Activated naive CD4-positive, alpha-beta T cell treated with anti-CD3 and anti-CD28 coated beads, Interleukin-2, amount 50 U/mL, for 72 hours (primary cell): ENCODE results near the gene TMEM165. TPM values are rescaled to one million over a fixed set of nuclear protein-coding genes. Genes with fewer than 3 reads are reported as not detected.

Source experiments
- ATAC-seq, 2 donors: fragments of 150-1000 bp; cut with Tn5 transposase; 2 replicates each; pipeline ENCODE4 v1.10.0; 2021; ENCODE audit warnings: mild to moderate bottlenecking in 2 of 2, moderate library complexity in 2 of 2
- DNase-seq, 2 donors: peaks; one replicate each; pipeline ENCODE4 v3.0.0; 2021 to 2022; ENCODE audit warnings: low spot score in 2 of 2
- H3K27ac Mint-ChIP-seq, 2 donors: one replicate each; pipeline ENCODE4 v1.8.0; 2022; ENCODE audit warnings: mild to moderate bottlenecking in 2 of 2, mixed read lengths in 2 of 2
- H3K36me3 Mint-ChIP-seq, 2 donors: one replicate each; pipeline ENCODE4 v1.8.0; 2022; ENCODE audit warnings: mixed read lengths in 2 of 2
- H3K9me3 Mint-ChIP-seq, 2 donors: one replicate each; pipeline ENCODE4 v1.8.0; 2022; ENCODE audit warnings: mixed read lengths in 2 of 2
- total RNA-seq, 2 donors: library from RNA; stranded (reverse); gene quantifications; one replicate each; pipeline ENCODE4 v1.2.3, GENCODE V29; 2022

The TMEM165 gene
- total RNA-seq, 2 donors from 2014 or later: 64.5 to 71.3 TPM

DNA sequence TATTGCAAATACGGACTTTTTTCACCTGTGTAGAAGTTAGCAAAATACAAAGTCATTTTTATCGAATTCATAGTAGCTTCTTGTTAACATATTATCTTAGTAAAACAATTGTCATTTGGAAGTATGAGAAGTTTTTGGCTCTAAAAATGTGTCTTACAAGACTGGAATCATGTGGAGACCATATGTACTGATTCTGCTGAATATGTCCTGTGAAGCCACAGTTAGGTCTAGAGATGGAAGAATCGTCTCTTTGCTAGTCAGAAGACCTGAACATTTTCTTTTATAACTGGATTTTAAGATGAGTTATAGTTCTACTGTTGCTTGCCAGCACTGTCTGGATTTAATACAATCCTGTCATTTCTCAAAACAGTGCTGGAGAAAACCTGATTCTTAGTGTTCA is 29.0 kb downstream of the TMEM165 start:
- ATAC-seq (no peak), DNase-seq (no peak)
- no peaks in the 10 kb centered on the region for H3K9me3 Mint-ChIP-seq
- H3K36me3 Mint-ChIP-seq: peaks cover 0 to 14% of the 10 kb centered on the region in 2 donors
- H3K27ac Mint-ChIP-seq: no peak overlapping the region

GRCh38 chr4:55431710-55432336 is 36.1 kb downstream of the TMEM165 start:
- DNase-seq: no peak
- no peaks in the 10 kb centered on the region for H3K9me3 Mint-ChIP-seq
- ATAC-seq: no peak
- H3K27ac Mint-ChIP-seq: no peak overlapping the region
- no peaks in the 10 kb centered on the region for H3K36me3 Mint-ChIP-seq

- peak; percentile 26 to 58 for DNase-seq
- peak overlapping the region in 1 of 2 donors; percentile 13 for H3K27ac Mint-ChIP-seq
- no peaks in the 10 kb centered on the region for H3K36me3 Mint-ChIP-seq
- ATAC-seq: peak; percentile 89 to 99
- H3K9me3 Mint-ChIP-seq: no peaks in the 10 kb centered on the region
Observed at GRCh38 chr4:55435141-55435841, 39.5 kb downstream of the TMEM165 start.

GRCh38 chr4:55437356-55437796 is 41.6 kb downstream of the TMEM165 start:
- Mint-ChIP-seq H3K27ac (no peak overlapping the region), H3K9me3 (no peaks in the 10 kb centered on the region), H3K36me3 (peaks cover 6 to 8% of the 10 kb centered on the region in 2 donors)
- no peak for ATAC-seq
- no peak for DNase-seq

DNA sequence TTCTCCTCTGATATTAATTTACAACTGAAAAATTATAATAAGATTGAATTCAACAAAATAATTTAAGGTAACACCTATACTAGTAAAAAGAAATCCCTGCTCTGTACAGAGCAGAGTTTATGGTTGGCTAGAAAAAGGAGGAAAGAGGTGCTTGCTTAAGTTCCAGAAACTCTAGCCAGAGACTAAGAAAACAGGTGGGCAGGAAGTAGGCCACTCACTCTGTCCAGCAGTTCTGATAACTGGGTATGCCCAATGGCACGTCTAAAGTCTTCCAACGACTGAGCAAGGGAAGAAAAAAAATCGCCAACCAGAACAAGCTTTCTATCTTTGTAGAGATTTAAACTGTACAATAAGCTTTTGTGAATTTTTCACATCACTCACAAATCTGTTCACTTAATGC is 42.1 kb downstream of the TMEM165 start:
- ATAC-seq (no peak), DNase-seq (no peak)
- Mint-ChIP-seq H3K36me3 (peaks cover 6 to 8% of the 10 kb centered on the region in 2 donors), H3K27ac (no peak overlapping the region), H3K9me3 (no peaks in the 10 kb centered on the region)

DNA sequence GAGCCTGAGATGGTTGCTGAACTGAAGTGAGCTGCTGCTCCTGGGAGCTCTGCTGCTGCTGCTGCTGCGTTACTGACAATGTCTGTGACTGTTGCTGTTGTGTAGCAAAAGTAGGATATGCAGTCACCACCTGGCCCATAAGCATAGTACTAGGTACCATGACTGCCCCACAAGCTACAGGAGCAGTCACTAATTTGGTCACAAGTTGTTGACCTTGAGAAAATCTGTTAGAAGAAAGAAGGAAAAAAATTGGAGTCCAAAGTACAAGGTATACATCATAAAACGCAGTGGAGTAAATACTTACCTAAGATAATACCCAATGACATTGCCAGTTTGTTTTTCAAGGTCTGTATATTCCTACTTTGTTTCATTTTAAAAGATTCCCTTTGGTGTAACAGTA is 42.6 kb downstream of the TMEM165 start:
- Mint-ChIP-seq H3K27ac (no peak overlapping the region), H3K9me3 (no peaks in the 10 kb centered on the region), H3K36me3 (peaks cover 6 to 8% of the 10 kb centered on the region in 2 donors)
- ATAC-seq (no peak), DNase-seq (no peak)

- DNase-seq (no peak), ATAC-seq (no peak)
- no peak overlapping the region for H3K27ac Mint-ChIP-seq
- H3K36me3 Mint-ChIP-seq: peaks cover 6 to 8% of the 10 kb centered on the region in 2 donors
- H3K9me3 Mint-ChIP-seq: no peaks in the 10 kb centered on the region
Observed at GRCh38 chr4:55439023-55439422, 43.3 kb downstream of the TMEM165 start.

- H3K9me3 Mint-ChIP-seq: no peaks in the 10 kb centered on the region
- ATAC-seq (no peak), DNase-seq (no peak)
- peaks cover 6 to 8% of the 10 kb centered on the region in 2 donors for H3K36me3 Mint-ChIP-seq
- peak overlapping the region in 1 of 2 donors; percentile 53 for H3K27ac Mint-ChIP-seq
Observed at GRCh38 chr4:55440786-55441185, 45.0 kb downstream of the TMEM165 start.

GRCh38 chr4:55442541-55442940 is 46.8 kb downstream of the TMEM165 start:
- Mint-ChIP-seq H3K27ac (no peak overlapping the region), H3K36me3 (peaks cover 6 to 8% of the 10 kb centered on the region in 2 donors), H3K9me3 (no peaks in the 10 kb centered on the region)
- DNase-seq (no peak), ATAC-seq (no peak)

DNA sequence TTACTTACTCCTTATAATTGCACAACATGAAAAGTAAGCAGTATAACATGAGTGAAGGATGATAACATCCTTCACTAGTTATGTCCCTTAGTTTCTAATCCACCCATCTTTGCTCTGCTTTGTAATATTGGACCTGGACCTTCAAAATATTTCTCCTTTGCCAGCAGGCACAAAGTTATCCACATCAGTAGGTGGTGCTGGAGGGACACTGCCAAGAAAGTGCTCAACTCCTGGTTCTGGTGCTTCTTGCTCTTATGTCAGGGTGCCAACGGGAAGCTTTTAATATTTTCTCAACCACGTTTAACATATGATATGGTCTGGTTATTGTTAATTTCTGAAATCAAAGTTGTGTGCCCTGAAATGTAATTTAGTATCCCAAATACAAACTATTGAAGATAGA is 49.1 kb downstream of the TMEM165 start:
- ATAC-seq (no peak), DNase-seq (no peak)
- Mint-ChIP-seq H3K27ac (no peak overlapping the region), H3K36me3 (peaks cover 6 to 8% of the 10 kb centered on the region in 2 donors), H3K9me3 (no peaks in the 10 kb centered on the region)

DNA sequence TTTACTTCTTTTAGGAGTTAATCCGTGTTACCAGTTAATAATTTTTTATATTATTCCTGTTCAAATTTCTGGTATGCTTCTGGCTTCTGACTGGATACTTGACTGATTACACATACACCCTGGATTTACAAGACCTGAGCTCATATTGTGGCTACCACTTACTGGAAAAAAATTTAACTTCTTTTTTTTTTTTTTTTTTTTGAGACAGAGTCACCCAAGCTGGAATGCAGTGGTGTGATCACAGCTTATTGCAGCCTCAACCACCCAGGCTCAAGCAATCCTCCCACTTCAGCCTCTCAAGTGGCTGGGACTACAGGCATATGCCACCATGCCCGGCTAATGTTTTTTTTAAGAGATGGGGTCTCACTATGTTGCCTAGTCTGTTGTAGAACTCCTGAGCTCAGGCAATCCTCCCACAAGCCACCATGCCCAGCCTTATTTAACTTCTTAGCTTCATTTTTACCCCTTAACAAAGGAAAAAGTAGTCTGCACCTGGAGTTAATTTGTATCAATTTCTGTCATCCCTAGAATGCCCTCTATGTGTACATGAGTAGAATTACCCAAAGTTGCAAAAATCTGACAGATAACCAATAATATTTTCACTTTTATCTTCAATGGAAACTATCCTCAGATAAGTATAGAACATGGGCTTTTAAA is 50.3 kb downstream of the TMEM165 start:
- no peak for ATAC-seq
- no peak overlapping the region for H3K27ac Mint-ChIP-seq
- H3K9me3 Mint-ChIP-seq: no peaks in the 10 kb centered on the region
- DNase-seq: no peak
- peaks cover 3 to 5% of the 10 kb centered on the region in 2 donors for H3K36me3 Mint-ChIP-seq

GRCh38 chr4:55446578-55446922 is 50.8 kb downstream of the TMEM165 start:
- ATAC-seq: no peak
- H3K27ac Mint-ChIP-seq: no peak overlapping the region
- DNase-seq: no peak
- peaks cover 0 to 8% of the 10 kb centered on the region in 2 donors for H3K36me3 Mint-ChIP-seq
- no peaks in the 10 kb centered on the region for H3K9me3 Mint-ChIP-seq

DNA sequence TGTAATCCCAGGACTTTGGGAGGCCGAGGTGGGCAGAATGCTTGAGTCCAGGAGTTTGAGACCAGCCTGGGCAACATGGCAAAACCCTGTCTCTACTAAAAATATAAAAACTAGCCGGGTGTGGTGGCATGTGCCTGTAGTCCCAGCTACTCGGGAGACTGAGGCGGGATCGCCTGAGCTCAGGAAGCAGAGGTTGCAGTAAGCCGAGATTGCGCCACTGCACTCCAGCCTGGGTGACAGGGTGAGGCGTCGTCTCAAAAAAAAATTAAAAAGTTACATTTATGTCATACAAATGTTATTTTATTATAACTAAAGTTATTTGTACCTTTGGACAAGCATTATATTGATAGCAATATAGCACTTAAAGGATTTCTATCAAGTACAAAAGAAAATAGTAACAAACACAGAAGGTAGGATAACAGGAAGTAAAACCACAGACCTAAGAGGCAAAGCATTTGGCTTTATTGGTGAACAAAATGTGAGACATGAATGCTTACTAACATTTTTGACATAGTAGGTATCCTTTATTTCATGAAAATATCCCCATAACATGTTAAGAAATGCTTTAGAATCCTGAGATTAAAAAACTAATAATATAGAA is 51.5 kb downstream of the TMEM165 start:
- peaks cover 0 to 14% of the 10 kb centered on the region in 2 donors for H3K36me3 Mint-ChIP-seq
- no peak overlapping the region for H3K27ac Mint-ChIP-seq
- H3K9me3 Mint-ChIP-seq: no peaks in the 10 kb centered on the region
- DNase-seq (no peak), ATAC-seq (no peak)

DNA sequence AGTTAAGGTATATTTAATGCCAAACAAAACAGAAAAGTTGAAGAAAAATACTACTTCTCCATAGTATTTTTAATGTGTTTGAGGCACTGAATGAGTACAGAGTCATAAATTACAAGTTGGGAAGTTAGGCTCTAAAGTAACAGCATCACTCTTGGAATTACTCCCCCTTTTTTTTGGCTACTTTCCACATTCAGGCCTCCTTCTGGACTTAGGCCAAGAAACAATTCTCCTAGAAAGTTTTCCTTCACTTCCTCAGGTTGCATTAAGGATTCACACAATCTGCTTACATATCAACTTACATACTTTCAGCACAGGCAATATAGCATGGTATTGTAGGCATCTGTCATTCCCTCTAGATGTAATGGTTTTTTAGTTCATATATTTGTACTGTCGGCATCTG is 52.1 kb downstream of the TMEM165 start:
- no peak overlapping the region for H3K27ac Mint-ChIP-seq
- DNase-seq (no peak), ATAC-seq (no peak)
- peaks cover 0 to 14% of the 10 kb centered on the region in 2 donors for H3K36me3 Mint-ChIP-seq
- no peaks in the 10 kb centered on the region for H3K9me3 Mint-ChIP-seq

- Mint-ChIP-seq H3K9me3 (no peaks in the 10 kb centered on the region), H3K27ac (no peak overlapping the region), H3K36me3 (peaks cover 0 to 14% of the 10 kb centered on the region in 2 donors)
- no peak for DNase-seq
- no peak for ATAC-seq
Observed at GRCh38 chr4:55450566-55450965, 54.8 kb downstream of the TMEM165 start.

DNA sequence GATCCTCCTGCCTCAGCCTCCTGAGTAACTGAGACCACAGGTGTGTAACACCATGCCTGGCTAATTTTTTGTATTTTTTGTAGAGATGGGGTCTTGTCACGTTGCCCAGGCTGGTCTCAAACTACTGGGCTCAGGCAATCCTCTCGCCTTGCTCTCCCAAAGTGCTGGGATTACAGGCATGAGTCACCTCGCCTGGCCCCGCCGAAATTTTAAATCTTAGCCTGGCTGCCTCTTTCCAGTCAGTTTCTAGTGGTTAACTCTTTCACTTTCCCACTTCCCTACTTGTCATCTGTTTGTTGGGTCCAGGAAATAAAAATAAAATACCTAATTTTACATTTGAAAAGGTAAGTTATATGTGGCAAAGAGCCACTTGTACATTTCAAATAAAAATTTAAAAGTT is 62.4 kb downstream of the TMEM165 start:
- ATAC-seq: no peak
- no peak for DNase-seq
- H3K36me3 Mint-ChIP-seq: peaks cover 0 to 10% of the 10 kb centered on the region in 2 donors
- H3K27ac Mint-ChIP-seq: no peak overlapping the region
- H3K9me3 Mint-ChIP-seq: no peaks in the 10 kb centered on the region

- ATAC-seq: no peak
- no peak for DNase-seq
- Mint-ChIP-seq H3K27ac (no peak overlapping the region), H3K36me3 (peaks cover 0 to 10% of the 10 kb centered on the region in 2 donors), H3K9me3 (no peaks in the 10 kb centered on the region)
Observed at GRCh38 chr4:55458611-55459010, 62.9 kb downstream of the TMEM165 start.
